HepG2 (cell line): Measurements from ENCODE around the gene TAMALIN. TPM values are rescaled to one million over a fixed set of nuclear protein-coding genes. Genes with fewer than 3 reads are reported as not detected.
A peak's percentile ranks its signal among the peaks of the same experiment; 100 is the strongest.

Experiments used
- BORCS8-MEF2B ChIP-seq: sonication (generic); formaldehyde crosslinking; IDR thresholded peaks from 2 replicates; pipeline ENCODE4 v1.8.0; 2022; ENCODE audit warnings: mild to moderate bottlenecking, missing genetic modification reagents
- GABPA ChIP-seq, 2 experiments: IDR thresholded peaks; 2 replicates each; pipeline ENCODE4 v1.6.1; 2011 to 2016; ENCODE audit warnings: low read depth in 2 of 2, low read length in 1 of 2, missing biosample characterization in 1 of 2, missing genetic modification characterization in 1 of 2
- HNRNPLL ChIP-seq: fragments of 200-400 bp; formaldehyde crosslinking; IDR thresholded peaks from 2 replicates; pipeline ENCODE4 v1.6.1; 2017; ENCODE audit warnings: mild to moderate bottlenecking, low read depth, low read length; ENCODE audit not compliant: poor library complexity, severe bottlenecking
- HOXA5 ChIP-seq: sonication (generic); formaldehyde crosslinking; IDR thresholded peaks from 2 replicates; pipeline ENCODE4 v1.4.0; 2020; ENCODE audit warnings: missing genetic modification reagents
- NFATC3 ChIP-seq: sonication (generic); formaldehyde crosslinking; IDR thresholded peaks from 2 replicates; pipeline ENCODE4 v1.5.1; 2020; ENCODE audit warnings: mild to moderate bottlenecking, missing genetic modification reagents
- NONO ChIP-seq, 2 experiments: fragments of 450-650 bp in 1 of 2; sonication (generic) in 1 of 2; formaldehyde crosslinking in 1 of 2; IDR thresholded peaks in 1 of 2; conservative IDR thresholded peaks in 1 of 2; 2 replicates each; pipeline versions ENCODE4 v1.6.1 to v1.8.0; 2017 to 2022; ENCODE audit warnings: mild to moderate bottlenecking in 1 of 2, missing genetic modification reagents in 1 of 2, moderate library complexity in 1 of 2
- NR0B2 ChIP-seq: sonication (generic); formaldehyde crosslinking; IDR thresholded peaks from 2 replicates; pipeline ENCODE4 v1.4.0; 2020; ENCODE audit warnings: mild to moderate bottlenecking, missing genetic modification reagents
- PAXIP1 ChIP-seq: sonication (generic); formaldehyde crosslinking; conservative IDR thresholded peaks from 2 replicates; pipeline ENCODE4 v1.4.0; 2020; ENCODE audit warnings: mild to moderate bottlenecking, missing genetic modification reagents, moderate library complexity
- PHF5A ChIP-seq: IDR thresholded peaks from one replicate; pipeline ENCODE4 v1.6.1; 2018; ENCODE audit warnings: low read depth, missing genetic modification reagents; ENCODE audit not compliant: unreplicated experiment
- POGK ChIP-seq: sonication (generic); formaldehyde crosslinking; conservative IDR thresholded peaks from 2 replicates; pipeline ENCODE4 v1.8.0; 2022; ENCODE audit warnings: mild to moderate bottlenecking, moderate library complexity, missing genetic modification reagents
- PRDM15 ChIP-seq: sonication (generic); formaldehyde crosslinking; IDR thresholded peaks from 2 replicates; pipeline ENCODE4 v1.4.0; 2020; ENCODE audit warnings: missing genetic modification reagents
- STAG1 ChIP-seq: sonication (generic); formaldehyde crosslinking; IDR thresholded peaks from 2 replicates; pipeline ENCODE4 v1.4.0; 2020; ENCODE audit warnings: missing genetic modification reagents
- SUZ12 ChIP-seq: fragments of 150-350 bp; IDR thresholded peaks from 2 replicates; pipeline ENCODE4 v1.6.1; 2014; ENCODE audit warnings: low read depth, low read length
- SYNCRIP ChIP-seq: fragments of 200-400 bp; formaldehyde crosslinking; IDR thresholded peaks from 2 replicates; pipeline ENCODE4 v1.6.1; 2018; ENCODE audit warnings: mild to moderate bottlenecking, low read depth, low read length; ENCODE audit not compliant: insufficient read depth
- TCF7 ChIP-seq: sonication (generic); IDR thresholded peaks from 2 replicates; pipeline ENCODE4 v1.6.1; 2016; ENCODE audit warnings: antibody characterized with exemption, low read depth
- TEAD3 ChIP-seq: optimal IDR thresholded peaks from 2 replicates; pipeline ENCODE3; 2016; ENCODE audit warnings: borderline replicate concordance
- ZNF263 ChIP-seq: sonication (generic); formaldehyde crosslinking; IDR thresholded peaks from 2 replicates; pipeline ENCODE4 v1.4.0; 2020; ENCODE audit warnings: missing genetic modification reagents
- ZNF33B ChIP-seq: sonication (generic); formaldehyde crosslinking; IDR thresholded peaks from 2 replicates; pipeline ENCODE4 v1.5.1; 2020; ENCODE audit warnings: mild to moderate bottlenecking, missing genetic modification reagents
- ZNF484 ChIP-seq: sonication (generic); formaldehyde crosslinking; IDR thresholded peaks from 2 replicates; pipeline ENCODE4 v1.5.1; 2020; ENCODE audit warnings: mild to moderate bottlenecking, low read depth, missing genetic modification reagents, borderline replicate concordance
- ZNF790 ChIP-seq: sonication (generic); formaldehyde crosslinking; IDR thresholded peaks from 2 replicates; pipeline ENCODE4 v1.8.0; 2022; ENCODE audit warnings: missing genetic modification reagents, mild to moderate bottlenecking, borderline replicate concordance
- polyA plus RNA-seq, 8 experiments: library from polyadenylated mRNA; depleted of rRNA in 3 of 8; stranded (reverse) in 7 of 8; unstranded in 1 of 8; fragments of >200 nt; fragmentation: Illumina TruSeq in 4 of 8; extraction: Trizol in 4 of 8; gene quantifications; 2 replicates each; pipeline versions ENCODE4 v1.2.1 to v1.2.3, GENCODE V29; 2011 to 2016; ENCODE audit warnings: low read depth in 4 of 8, missing spikeins in 1 of 8, mixed read lengths in 1 of 8; ENCODE audit not compliant: insufficient read depth in 1 of 8
- total RNA-seq, 5 experiments: library from RNA; depleted of rRNA; stranded (reverse); fragments of >200 nt; fragmentation: Illumina TruSeq; extraction: Trizol; gene quantifications; 2 replicates each; pipeline ENCODE4 v1.2.3, GENCODE V29; 2016; ENCODE audit warnings: low read depth in 1 of 5

The TAMALIN gene
- total and polyA plus RNA-seq, 2 of the 13 experiments (the other 11 are each of a cell fraction or from before 2014, with no cell fraction given): 2.9 to 10.9 TPM

- TF ChIP-seq NR0B2: no peak
- TF ChIP-seq ZNF484 (CRISPR knock-in tag): no peak
- TF ChIP-seq HNRNPLL: peak; percentile 71
- TF ChIP-seq SUZ12: no peak
- TF ChIP-seq POGK (CRISPR knock-in tag): no peak
- TF ChIP-seq TEAD3 (CRISPR knock-in tag): no peak
- TF ChIP-seq PAXIP1 (CRISPR knock-in tag): peak; percentile 64
- no peak for TF ChIP-seq SYNCRIP
- no peak for TF ChIP-seq HOXA5 (CRISPR knock-in tag)
- TF ChIP-seq TCF7: no peak
- TF ChIP-seq GABPA (IDR thresholded peaks at IDR 0.05; ENCODE audit: low read depth, low read length): peak; percentile 30; the same call in 1 of the 2 replicates
- TF ChIP-seq GABPA (CRISPR knock-in tag; IDR thresholded peaks at IDR 0.05; ENCODE audit: low read depth): peak; percentile 58; the same call in 1 of the 2 replicates
- no peak for TF ChIP-seq STAG1 (CRISPR knock-in tag)
- no peak for TF ChIP-seq ZNF790 (CRISPR knock-in tag)
- TF ChIP-seq ZNF263 (CRISPR knock-in tag): 0 out of 2 replicates have a peak, but pooled peaks have one; percentile 14
- 0 out of 2 replicates have a peak, but pooled peaks have one; percentile 43 for TF ChIP-seq PRDM15 (CRISPR knock-in tag)
- TF ChIP-seq BORCS8-MEF2B (CRISPR knock-in tag): no peak
- no peak for TF ChIP-seq NONO (IDR thresholded peaks at IDR 0.05)
- TF ChIP-seq NONO (CRISPR knock-in tag; conservative IDR thresholded peaks at IDR 0.05): no peak
- TF ChIP-seq ZNF33B (CRISPR knock-in tag): no peak
- no peak for TF ChIP-seq NFATC3 (CRISPR knock-in tag)
- TF ChIP-seq PHF5A: no peak
These were observed 26.2 kb downstream of the TAMALIN start (continued) for GRCh38 chr12:52032804-52033445.
